HepG2 (cell line): Measurements from ENCODE around the gene SLC25A18. TPM values are rescaled to one million over a fixed set of nuclear protein-coding genes. Genes with fewer than 3 reads are reported as not detected.

Experiments
- CBX2 ChIP-seq, 2 experiments: fragments of 200-600 bp in 1 of 2; sonication (generic); formaldehyde crosslinking in 1 of 2; IDR thresholded peaks; 2 replicates each; pipeline versions ENCODE4 v1.7.0 to v1.8.1; 2018 to 2022; ENCODE audit warnings: low read depth in 2 of 2, low read length in 1 of 2, mild to moderate bottlenecking in 1 of 2, missing genetic modification reagents in 1 of 2
- ESRRA ChIP-seq: sonication (generic); formaldehyde crosslinking; IDR thresholded peaks from 2 replicates; pipeline ENCODE4 v1.5.1; 2020; ENCODE audit warnings: mild to moderate bottlenecking, low read depth, missing genetic modification reagents
- HCFC1 ChIP-seq: fragments of 150-350 bp; IDR thresholded peaks from 2 replicates; pipeline ENCODE4 v1.6.1; 2014; ENCODE audit warnings: low read depth, low read length
- HOXD1 ChIP-seq: sonication (generic); formaldehyde crosslinking; IDR thresholded peaks from 2 replicates; pipeline ENCODE4 v1.5.0; 2020; ENCODE audit warnings: missing genetic modification reagents
- NPAS2 ChIP-seq: sonication (generic); formaldehyde crosslinking; IDR thresholded peaks from 2 replicates; pipeline ENCODE4 v1.8.0; 2022; ENCODE audit warnings: mild to moderate bottlenecking, missing genetic modification reagents, borderline replicate concordance
- NR2F6 ChIP-seq, 2 experiments: IDR thresholded peaks; 2 replicates each; pipeline ENCODE4 v1.6.1; 2016; ENCODE audit warnings: antibody characterized with exemption in 1 of 2, mild to moderate bottlenecking in 1 of 2
- SATB2 ChIP-seq: sonication (generic); formaldehyde crosslinking; IDR thresholded peaks from 2 replicates; pipeline ENCODE4 v1.5.0; 2020; ENCODE audit warnings: missing genetic modification reagents
- SNAPC2 ChIP-seq: sonication (generic); formaldehyde crosslinking; IDR thresholded peaks from 2 replicates; pipeline ENCODE4 v1.8.1; 2022; ENCODE audit warnings: mild to moderate bottlenecking, missing genetic modification reagents
- ZNF337 ChIP-seq: sonication (generic); formaldehyde crosslinking; IDR thresholded peaks from 2 replicates; pipeline ENCODE4 v1.5.1; 2020; ENCODE audit warnings: missing genetic modification reagents, low read depth, mild to moderate bottlenecking, borderline replicate concordance
- ZZZ3 ChIP-seq: sonication (generic); formaldehyde crosslinking; IDR thresholded peaks from 2 replicates; pipeline ENCODE4 v1.4.0; 2020; ENCODE audit warnings: missing genetic modification reagents, mild to moderate bottlenecking, borderline replicate concordance
- polyA plus RNA-seq, 8 experiments: library from polyadenylated mRNA; depleted of rRNA in 3 of 8; stranded (reverse) in 7 of 8; unstranded in 1 of 8; fragments of >200 nt; fragmentation: Illumina TruSeq in 4 of 8; extraction: Trizol in 4 of 8; gene quantifications; 2 replicates each; pipeline versions ENCODE4 v1.2.1 to v1.2.3, GENCODE V29; 2011 to 2016; ENCODE audit warnings: low read depth in 4 of 8, missing spikeins in 1 of 8, mixed read lengths in 1 of 8; ENCODE audit not compliant: insufficient read depth in 1 of 8
- total RNA-seq, 5 experiments: library from RNA; depleted of rRNA; stranded (reverse); fragments of >200 nt; fragmentation: Illumina TruSeq; extraction: Trizol; gene quantifications; 2 replicates each; pipeline ENCODE4 v1.2.3, GENCODE V29; 2016; ENCODE audit warnings: low read depth in 1 of 5
- TF ChIP-seq, protein P1 (sequence below): sonication (generic); formaldehyde crosslinking; IDR thresholded peaks from 2 replicates; pipeline ENCODE4 v1.5.0; 2020; ENCODE audit warnings: mild to moderate bottlenecking, missing genetic modification reagents, borderline replicate concordance
- TF ChIP-seq, protein P2 (sequence below), 2 experiments: sonication (generic) in 1 of 2; formaldehyde crosslinking in 1 of 2; IDR thresholded peaks; 2 replicates each; pipeline versions ENCODE4 v1.4.0 to v1.6.1; 2016 to 2020; ENCODE audit warnings: borderline replicate concordance in 1 of 2, low read depth in 1 of 2, mild to moderate bottlenecking in 1 of 2, missing genetic modification reagents in 1 of 2
- TF ChIP-seq, protein P3 (sequence below): sonication (generic); formaldehyde crosslinking; IDR thresholded peaks from 2 replicates; pipeline ENCODE4 v1.5.0; 2020; ENCODE audit warnings: missing genetic modification reagents
- TF ChIP-seq, protein P4 (sequence below): sonication (generic); formaldehyde crosslinking; IDR thresholded peaks from 2 replicates; pipeline ENCODE4 v1.4.0; 2020; ENCODE audit warnings: missing genetic modification reagents
- TF ChIP-seq, protein P5 (sequence below): sonication (generic); formaldehyde crosslinking; IDR thresholded peaks from 2 replicates; pipeline ENCODE4 v1.4.0; 2020; ENCODE audit warnings: missing genetic modification reagents, mild to moderate bottlenecking, borderline replicate concordance

The SLC25A18 gene
- total and polyA plus RNA-seq, 2 of the 13 experiments (the other 11 are each of a cell fraction or from before 2014, with no cell fraction given): 0.28 to 0.75 TPM

DNA sequence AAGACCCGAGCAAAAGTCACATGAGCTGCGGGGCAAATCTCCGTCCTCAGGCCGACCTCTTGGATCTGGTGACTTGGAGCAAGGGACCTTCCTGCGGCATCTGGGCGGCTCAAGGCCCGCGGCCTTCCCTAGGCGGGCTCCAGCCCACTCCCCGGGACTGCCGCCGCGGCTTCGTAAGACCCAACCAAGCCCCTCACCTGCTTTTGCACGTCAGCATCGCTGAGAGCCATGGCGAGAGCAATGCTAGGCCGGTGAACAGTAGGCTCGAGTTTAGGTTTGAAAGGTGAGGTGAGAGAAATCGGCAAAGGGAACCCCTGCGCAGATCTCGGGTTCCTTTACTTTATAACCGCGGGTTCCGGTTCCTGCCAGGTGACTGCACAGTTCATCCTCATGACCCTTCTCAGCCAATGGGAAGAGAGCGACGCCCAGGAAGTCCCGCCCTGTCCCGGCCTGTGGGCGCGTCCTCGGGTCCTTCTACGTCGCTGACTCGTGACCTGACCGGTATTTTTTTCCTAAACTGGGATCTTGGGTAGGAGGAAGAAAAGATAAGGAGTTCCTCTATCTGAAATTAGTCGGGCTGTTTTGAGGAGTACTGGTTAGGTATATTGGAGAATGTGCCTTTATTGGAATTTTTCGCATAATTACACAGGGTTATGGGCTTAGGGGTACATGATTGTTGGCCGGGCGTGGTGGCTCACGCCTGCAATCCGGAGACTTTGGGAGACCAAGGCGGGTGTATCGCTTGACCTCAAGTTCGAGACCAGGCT lies 65.3 kb downstream of the SLC25A18 start, which contains the start of gene ATP6V1E1 (continued):
- TF ChIP-seq SNAPC2 (CRISPR knock-in tag) (no peak), HCFC1 (peak; percentile 21; the same call in 1 of the 2 replicates), ESRRA (CRISPR knock-in tag) (no peak), CBX2 (IDR thresholded peaks at IDR 0.05; ENCODE audit: low read depth, low read length) (no peak), CBX2 (CRISPR knock-in tag; IDR thresholded peaks at IDR 0.05; ENCODE audit: low read depth) (no peak), HOXD1 (CRISPR knock-in tag) (no peak), ZNF337 (CRISPR knock-in tag) (no peak), NR2F6 (IDR thresholded peaks at IDR 0.05) (no peak), NR2F6 (CRISPR knock-in tag; IDR thresholded peaks at IDR 0.05) (peak; percentile 37; the same call in 1 of the 2 replicates), NPAS2 (no peak), SATB2 (CRISPR knock-in tag) (peak; percentile 57; the same call in 1 of the 2 replicates), ZZZ3 (CRISPR knock-in tag) (no peak)
- TF ChIP-seq, protein P1, sequence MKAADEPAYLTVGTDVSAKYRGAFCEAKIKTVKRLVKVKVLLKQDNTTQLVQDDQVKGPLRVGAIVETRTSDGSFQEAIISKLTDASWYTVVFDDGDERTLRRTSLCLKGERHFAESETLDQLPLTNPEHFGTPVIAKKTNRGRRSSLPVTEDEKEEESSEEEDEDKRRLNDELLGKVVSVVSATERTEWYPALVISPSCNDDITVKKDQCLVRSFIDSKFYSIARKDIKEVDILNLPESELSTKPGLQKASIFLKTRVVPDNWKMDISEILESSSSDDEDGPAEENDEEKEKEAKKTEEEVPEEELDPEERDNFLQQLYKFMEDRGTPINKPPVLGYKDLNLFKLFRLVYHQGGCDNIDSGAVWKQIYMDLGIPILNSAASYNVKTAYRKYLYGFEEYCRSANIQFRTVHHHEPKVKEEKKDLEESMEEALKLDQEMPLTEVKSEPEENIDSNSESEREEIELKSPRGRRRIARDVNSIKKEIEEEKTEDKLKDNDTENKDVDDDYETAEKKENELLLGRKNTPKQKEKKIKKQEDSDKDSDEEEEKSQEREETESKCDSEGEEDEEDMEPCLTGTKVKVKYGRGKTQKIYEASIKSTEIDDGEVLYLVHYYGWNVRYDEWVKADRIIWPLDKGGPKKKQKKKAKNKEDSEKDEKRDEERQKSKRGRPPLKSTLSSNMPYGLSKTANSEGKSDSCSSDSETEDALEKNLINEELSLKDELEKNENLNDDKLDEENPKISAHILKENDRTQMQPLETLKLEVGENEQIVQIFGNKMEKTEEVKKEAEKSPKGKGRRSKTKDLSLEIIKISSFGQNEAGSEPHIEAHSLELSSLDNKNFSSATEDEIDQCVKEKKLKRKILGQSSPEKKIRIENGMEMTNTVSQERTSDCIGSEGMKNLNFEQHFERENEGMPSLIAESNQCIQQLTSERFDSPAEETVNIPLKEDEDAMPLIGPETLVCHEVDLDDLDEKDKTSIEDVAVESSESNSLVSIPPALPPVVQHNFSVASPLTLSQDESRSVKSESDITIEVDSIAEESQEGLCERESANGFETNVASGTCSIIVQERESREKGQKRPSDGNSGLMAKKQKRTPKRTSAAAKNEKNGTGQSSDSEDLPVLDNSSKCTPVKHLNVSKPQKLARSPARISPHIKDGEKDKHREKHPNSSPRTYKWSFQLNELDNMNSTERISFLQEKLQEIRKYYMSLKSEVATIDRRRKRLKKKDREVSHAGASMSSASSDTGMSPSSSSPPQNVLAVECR: peak; percentile 91
- TF ChIP-seq, protein P2, sequence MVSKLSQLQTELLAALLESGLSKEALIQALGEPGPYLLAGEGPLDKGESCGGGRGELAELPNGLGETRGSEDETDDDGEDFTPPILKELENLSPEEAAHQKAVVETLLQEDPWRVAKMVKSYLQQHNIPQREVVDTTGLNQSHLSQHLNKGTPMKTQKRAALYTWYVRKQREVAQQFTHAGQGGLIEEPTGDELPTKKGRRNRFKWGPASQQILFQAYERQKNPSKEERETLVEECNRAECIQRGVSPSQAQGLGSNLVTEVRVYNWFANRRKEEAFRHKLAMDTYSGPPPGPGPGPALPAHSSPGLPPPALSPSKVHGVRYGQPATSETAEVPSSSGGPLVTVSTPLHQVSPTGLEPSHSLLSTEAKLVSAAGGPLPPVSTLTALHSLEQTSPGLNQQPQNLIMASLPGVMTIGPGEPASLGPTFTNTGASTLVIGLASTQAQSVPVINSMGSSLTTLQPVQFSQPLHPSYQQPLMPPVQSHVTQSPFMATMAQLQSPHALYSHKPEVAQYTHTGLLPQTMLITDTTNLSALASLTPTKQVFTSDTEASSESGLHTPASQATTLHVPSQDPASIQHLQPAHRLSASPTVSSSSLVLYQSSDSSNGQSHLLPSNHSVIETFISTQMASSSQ (IDR thresholded peaks at IDR 0.05; ENCODE audit: low read depth): no peak
- TF ChIP-seq, protein P2 (CRISPR knock-in tag; IDR thresholded peaks at IDR 0.05; ENCODE audit: borderline replicate concordance): no peak
- TF ChIP-seq, protein P3, sequence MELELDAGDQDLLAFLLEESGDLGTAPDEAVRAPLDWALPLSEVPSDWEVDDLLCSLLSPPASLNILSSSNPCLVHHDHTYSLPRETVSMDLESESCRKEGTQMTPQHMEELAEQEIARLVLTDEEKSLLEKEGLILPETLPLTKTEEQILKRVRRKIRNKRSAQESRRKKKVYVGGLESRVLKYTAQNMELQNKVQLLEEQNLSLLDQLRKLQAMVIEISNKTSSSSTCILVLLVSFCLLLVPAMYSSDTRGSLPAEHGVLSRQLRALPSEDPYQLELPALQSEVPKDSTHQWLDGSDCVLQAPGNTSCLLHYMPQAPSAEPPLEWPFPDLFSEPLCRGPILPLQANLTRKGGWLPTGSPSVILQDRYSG (CRISPR knock-in tag): no peak
- TF ChIP-seq, protein P4, sequence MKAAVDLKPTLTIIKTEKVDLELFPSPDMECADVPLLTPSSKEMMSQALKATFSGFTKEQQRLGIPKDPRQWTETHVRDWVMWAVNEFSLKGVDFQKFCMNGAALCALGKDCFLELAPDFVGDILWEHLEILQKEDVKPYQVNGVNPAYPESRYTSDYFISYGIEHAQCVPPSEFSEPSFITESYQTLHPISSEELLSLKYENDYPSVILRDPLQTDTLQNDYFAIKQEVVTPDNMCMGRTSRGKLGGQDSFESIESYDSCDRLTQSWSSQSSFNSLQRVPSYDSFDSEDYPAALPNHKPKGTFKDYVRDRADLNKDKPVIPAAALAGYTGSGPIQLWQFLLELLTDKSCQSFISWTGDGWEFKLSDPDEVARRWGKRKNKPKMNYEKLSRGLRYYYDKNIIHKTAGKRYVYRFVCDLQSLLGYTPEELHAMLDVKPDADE (CRISPR knock-in tag): no peak
- TF ChIP-seq, protein P5, sequence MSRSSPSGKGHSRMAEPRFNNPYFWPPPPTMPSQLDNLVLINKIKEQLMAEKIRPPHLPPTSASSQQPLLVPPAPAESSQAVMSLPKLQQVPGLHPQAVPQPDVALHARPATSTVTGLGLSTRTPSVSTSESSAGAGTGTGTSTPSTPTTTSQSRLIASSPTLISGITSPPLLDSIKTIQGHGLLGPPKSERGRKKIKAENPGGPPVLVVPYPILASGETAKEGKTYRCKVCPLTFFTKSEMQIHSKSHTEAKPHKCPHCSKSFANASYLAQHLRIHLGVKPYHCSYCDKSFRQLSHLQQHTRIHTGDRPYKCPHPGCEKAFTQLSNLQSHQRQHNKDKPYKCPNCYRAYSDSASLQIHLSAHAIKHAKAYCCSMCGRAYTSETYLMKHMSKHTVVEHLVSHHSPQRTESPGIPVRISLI (CRISPR knock-in tag): peak; percentile 81; the same call in 1 of the 2 replicates
